Measurements from ENCODE around the gene TSPAN9. TPM values are rescaled to one million over a fixed set of nuclear protein-coding genes. Genes with fewer than 3 reads are reported as not detected.

TSPAN9 gene
- total and polyA plus RNA-seq, 4 donors, result 7.1 to 50.6 (median 35.5) TPM

DNA sequence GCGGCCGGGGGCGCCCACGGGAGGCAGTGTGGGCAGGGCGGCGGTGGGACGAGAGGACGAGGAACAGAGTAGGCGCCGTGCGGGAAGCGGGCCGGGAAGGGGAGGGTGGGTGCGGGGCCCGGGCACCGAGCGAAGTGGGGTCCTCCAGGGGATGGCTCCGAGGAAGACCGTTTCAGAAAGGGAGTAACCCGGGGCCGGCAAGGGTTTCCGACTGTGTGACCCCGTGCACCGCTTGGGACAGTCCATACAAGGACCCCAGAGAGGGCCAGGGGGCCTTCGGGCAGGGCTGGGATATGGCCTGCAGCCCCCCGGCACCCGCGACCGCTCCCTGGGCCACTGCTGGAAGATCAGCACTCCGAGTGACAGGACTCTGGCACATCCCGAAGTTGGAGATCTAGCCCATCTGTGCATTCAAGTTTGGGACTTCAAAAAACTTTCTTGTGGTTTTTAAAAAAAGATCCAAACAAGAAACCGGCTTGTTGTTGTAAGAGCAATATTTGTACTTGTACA lies 448 bp downstream of the TSPAN9 start:
- Histone ChIP-seq H3K27me3 (ENCODE audit: control insufficient read depth in 1 of 2, insufficient read depth in 2 of 2, low read length in 1 of 2) (no peaks in the 10 kb centered on the region), H3K36me3 (ENCODE audit: control insufficient read depth in 1 of 2, insufficient read depth in 2 of 2, low read length in 1 of 2) (no peaks in the 10 kb centered on the region), H3K9me3 (ENCODE audit: control insufficient read depth, low read length) (no peaks in the 10 kb centered on the region), H3K4me1 (ENCODE audit: control insufficient read depth in 1 of 2, insufficient read depth in 2 of 2, low read length in 2 of 2) (peaks cover 0 to 3% of the 10 kb centered on the region in 2 donors), H3K4me3 (ENCODE audit: low read length in 2 of 2) (peak overlapping the region; percentile 74 to 98), H3K27ac (ENCODE audit: low read depth in 1 of 2, low read length in 2 of 2) (peak overlapping the region in 1 of 2 donors; percentile 78)
- ATAC-seq (ENCODE audit: low FRiP score), result peak; percentile 15
- intact Hi-C loops (cut with DNase I), result loop anchor here (5.0 kb wide), 2 partner anchors 45 to 125 kb away; no protein-coding TSS in a partner anchor
- no peak for DNase-seq
- 0 to 1% methylated on average over 25 to 32 of the region's 32 CpGs for WGBS, 2 donors

DNA sequence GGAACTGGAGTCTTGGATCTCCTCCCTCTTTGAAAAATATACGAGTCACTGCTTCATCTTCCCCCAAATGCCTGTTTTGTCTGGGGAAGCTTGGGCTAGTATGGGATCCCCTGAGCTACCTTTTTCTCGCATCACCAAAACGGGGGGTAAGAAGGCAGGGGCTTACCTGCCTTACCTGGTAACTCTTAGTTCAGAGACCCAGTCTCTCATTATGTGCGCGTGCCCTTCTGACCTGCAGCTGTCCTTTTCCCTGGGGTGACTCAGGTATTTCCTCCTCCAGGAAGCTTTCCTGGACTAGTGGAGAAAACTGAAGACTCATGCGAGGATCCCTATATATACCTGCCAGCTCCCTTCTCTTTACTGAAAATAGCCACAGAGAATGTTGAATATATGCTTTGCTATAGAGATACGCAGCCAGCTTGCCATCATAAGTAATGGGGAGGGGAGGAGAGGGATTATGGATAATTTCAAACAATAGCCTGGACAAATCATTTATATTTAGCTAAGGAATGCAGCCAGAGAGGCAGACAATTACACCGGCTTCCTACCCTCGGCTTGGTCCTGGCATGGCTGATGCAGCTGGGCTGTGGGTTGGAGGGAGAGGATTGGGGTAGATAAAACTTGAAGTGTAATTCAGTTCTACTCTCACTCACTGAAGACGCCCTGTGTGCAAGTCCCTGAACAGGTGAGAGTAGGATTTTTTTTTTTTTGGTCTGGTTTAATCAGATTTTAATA lies 1.1 kb downstream of the TSPAN9 start:
- intact Hi-C loops (cut with DNase I), result loop anchor here (5.0 kb wide), 2 partner anchors 44 to 124 kb away; no protein-coding TSS in a partner anchor
- Histone ChIP-seq H3K36me3 (ENCODE audit: control insufficient read depth in 1 of 2, insufficient read depth in 2 of 2, low read length in 1 of 2) (no peaks in the 10 kb centered on the region), H3K27ac (ENCODE audit: low read depth in 1 of 2, low read length in 2 of 2) (no peak overlapping the region), H3K4me1 (ENCODE audit: control insufficient read depth in 1 of 2, insufficient read depth in 2 of 2, low read length in 2 of 2) (peaks cover 0 to 3% of the 10 kb centered on the region in 2 donors), H3K9me3 (ENCODE audit: control insufficient read depth, low read length) (no peaks in the 10 kb centered on the region), H3K4me3 (ENCODE audit: low read length in 2 of 2) (peak overlapping the region; percentile 74 to 98), H3K27me3 (ENCODE audit: control insufficient read depth in 1 of 2, insufficient read depth in 2 of 2, low read length in 1 of 2) (no peaks in the 10 kb centered on the region)
- ATAC-seq (ENCODE audit: low FRiP score), result no peak
- DNase-seq, result no peak
- 34 to 39% methylated on average over 10 of the region's 10 CpGs for WGBS, 2 donors

DNA sequence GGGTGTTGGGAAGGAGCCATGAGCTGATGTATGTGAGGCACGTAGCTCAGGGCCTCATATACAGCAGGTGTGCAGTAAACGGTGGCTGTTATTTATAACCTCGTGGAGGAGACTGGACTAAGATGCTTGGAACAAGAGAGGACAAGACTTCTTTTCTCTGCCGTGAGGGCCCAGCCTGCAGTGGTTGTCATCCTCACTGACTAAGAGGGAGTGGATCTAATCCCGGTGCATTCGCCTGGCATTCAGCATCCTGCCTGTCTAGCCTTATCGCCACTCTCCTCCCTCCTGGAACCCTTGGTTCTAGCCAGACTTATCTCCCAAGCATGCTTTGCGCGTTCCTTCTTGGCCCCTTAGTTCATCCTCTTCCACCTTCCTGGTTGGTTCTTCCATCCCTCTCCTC lies 3.9 kb downstream of the TSPAN9 start:
- intact Hi-C loops (cut with DNase I), result no loop called here
- H3K36me3 ChIP-seq (ENCODE audit: control insufficient read depth in 1 of 2, insufficient read depth in 2 of 2, low read length in 1 of 2), result no peaks in the 10 kb centered on the region
- H3K4me3 ChIP-seq (ENCODE audit: low read length in 2 of 2), result no peak overlapping the region
- H3K4me1 ChIP-seq (ENCODE audit: control insufficient read depth in 1 of 2, insufficient read depth in 2 of 2, low read length in 2 of 2), result peaks cover 0 to 3% of the 10 kb centered on the region in 2 donors
- no peak overlapping the region for H3K27ac ChIP-seq (ENCODE audit: low read depth in 1 of 2, low read length in 2 of 2)
- H3K27me3 ChIP-seq (ENCODE audit: control insufficient read depth in 1 of 2, insufficient read depth in 2 of 2, low read length in 1 of 2), result no peaks in the 10 kb centered on the region
- WGBS, 2 donors, result 86 to 88% methylated on average over 9 of the region's 9 CpGs
- no peak for ATAC-seq (ENCODE audit: low FRiP score)
- DNase-seq, result no peak
- no peaks in the 10 kb centered on the region for H3K9me3 ChIP-seq (ENCODE audit: control insufficient read depth, low read length)

DNA sequence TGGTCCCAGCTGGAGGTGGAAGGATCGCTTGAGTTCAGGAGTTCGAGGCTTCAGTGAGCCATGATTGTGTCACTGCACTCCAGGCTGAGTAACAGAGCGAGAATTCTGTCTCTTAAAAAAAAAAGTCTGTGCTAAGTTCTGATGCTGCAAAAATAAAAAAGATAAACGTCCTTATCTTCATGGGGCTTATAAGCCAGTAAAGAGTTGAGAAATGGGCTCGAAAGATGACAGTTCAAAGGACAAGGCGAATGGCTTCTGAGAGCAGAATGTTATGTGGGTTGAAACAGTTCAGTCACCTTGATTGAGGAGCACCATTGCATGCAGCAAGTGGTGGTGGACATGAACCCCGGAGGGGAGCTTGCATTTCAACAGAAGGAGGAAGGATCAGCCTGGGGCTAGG lies 4.7 kb downstream of the TSPAN9 start:
- H3K27ac ChIP-seq (ENCODE audit: low read depth in 1 of 2, low read length in 2 of 2), result no peak overlapping the region
- no peak for ATAC-seq (ENCODE audit: low FRiP score)
- H3K36me3 ChIP-seq (ENCODE audit: control insufficient read depth in 1 of 2, insufficient read depth in 2 of 2, low read length in 1 of 2), result no peaks in the 10 kb centered on the region
- no peaks in the 10 kb centered on the region for H3K9me3 ChIP-seq (ENCODE audit: control insufficient read depth, low read length)
- WGBS, 2 donors, result 69 to 71% methylated on average over 7 of the region's 7 CpGs
- intact Hi-C loops (cut with DNase I), result no loop called here
- H3K4me1 ChIP-seq (ENCODE audit: control insufficient read depth in 1 of 2, insufficient read depth in 2 of 2, low read length in 2 of 2), result peaks cover 0 to 3% of the 10 kb centered on the region in 2 donors
- H3K27me3 ChIP-seq (ENCODE audit: control insufficient read depth in 1 of 2, insufficient read depth in 2 of 2, low read length in 1 of 2), result no peaks in the 10 kb centered on the region
- DNase-seq, result no peak
- no peak overlapping the region for H3K4me3 ChIP-seq (ENCODE audit: low read length in 2 of 2)

DNA sequence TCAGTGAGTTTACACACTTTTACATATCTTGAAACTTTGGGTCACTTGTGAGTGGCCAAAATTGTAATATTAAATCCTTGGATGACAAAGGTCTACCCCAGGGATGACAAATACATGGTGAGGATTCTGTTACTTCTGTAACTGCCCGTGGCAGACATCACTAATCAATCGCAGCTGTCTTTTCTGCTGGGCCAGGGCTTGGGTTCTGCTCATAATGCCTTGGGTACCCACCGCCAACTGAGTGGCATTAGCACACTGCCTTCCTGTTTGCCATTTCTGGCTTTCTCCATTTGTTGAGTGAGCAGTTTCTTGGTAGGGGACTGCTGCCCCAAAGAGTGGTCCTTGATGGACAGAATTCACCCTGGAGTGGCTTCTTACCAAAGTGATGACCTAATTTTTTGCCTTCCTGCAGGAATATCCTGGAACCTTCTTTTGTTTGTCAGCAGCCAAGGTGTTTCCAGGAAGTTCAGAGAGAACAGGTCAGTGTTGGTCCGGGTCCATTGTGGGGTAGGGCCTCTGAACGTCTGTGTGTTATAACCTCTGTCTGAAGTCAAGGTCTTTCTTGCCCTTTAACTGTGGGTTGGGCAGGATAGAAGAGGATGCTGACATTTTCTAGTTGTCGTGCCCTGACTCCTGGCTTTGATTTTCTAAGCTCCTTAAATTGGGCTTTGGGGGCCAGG lies 6.2 kb downstream of the TSPAN9 start:
- H3K27ac ChIP-seq (ENCODE audit: low read depth in 1 of 2, low read length in 2 of 2), result no peak overlapping the region
- H3K4me1 ChIP-seq (ENCODE audit: control insufficient read depth in 1 of 2, insufficient read depth in 2 of 2, low read length in 2 of 2), result no peaks in the 10 kb centered on the region
- no peaks in the 10 kb centered on the region for H3K9me3 ChIP-seq (ENCODE audit: control insufficient read depth, low read length)
- H3K36me3 ChIP-seq (ENCODE audit: control insufficient read depth in 1 of 2, insufficient read depth in 2 of 2, low read length in 1 of 2), result no peaks in the 10 kb centered on the region
- WGBS, 2 donors, result 71 to 79% methylated on average over 6 of the region's 6 CpGs
- no peaks in the 10 kb centered on the region for H3K27me3 ChIP-seq (ENCODE audit: control insufficient read depth in 1 of 2, insufficient read depth in 2 of 2, low read length in 1 of 2)
- intact Hi-C loops (cut with DNase I), result no loop called here
- no peak for ATAC-seq (ENCODE audit: low FRiP score)
- H3K4me3 ChIP-seq (ENCODE audit: low read length in 2 of 2), result no peak overlapping the region
- DNase-seq, result no peak

DNA sequence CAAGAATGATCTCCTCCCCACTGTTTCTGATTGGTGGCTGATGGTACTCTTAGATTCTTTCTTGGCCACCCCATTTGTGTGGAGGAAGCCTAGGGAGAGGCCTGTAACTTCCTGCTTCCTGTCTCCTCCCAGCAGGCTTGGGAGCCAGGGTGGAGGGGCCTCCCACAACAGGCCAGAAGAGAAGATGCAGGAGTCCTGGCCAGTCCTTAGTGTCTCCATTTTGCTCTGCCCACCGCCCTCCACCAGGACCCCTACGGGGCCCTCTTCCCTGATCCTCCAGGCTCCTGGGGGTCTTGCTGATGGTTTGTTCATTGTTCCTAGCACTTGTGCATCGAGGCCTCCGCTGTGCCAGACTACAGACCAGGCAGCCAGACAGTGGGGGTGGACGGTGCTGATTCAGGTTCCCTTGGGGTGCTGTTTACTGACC lies 6.8 kb downstream of the TSPAN9 start:
- ATAC-seq (ENCODE audit: low FRiP score), result peak; percentile 47
- no peaks in the 10 kb centered on the region for H3K9me3 ChIP-seq (ENCODE audit: control insufficient read depth, low read length)
- H3K36me3 ChIP-seq (ENCODE audit: control insufficient read depth in 1 of 2, insufficient read depth in 2 of 2, low read length in 1 of 2), result no peaks in the 10 kb centered on the region
- H3K27me3 ChIP-seq (ENCODE audit: control insufficient read depth in 1 of 2, insufficient read depth in 2 of 2, low read length in 1 of 2), result no peaks in the 10 kb centered on the region
- H3K4me3 ChIP-seq (ENCODE audit: low read length in 2 of 2), result no peak overlapping the region
- WGBS, 2 donors, result 79 to 82% methylated on average over 5 of the region's 5 CpGs
- H3K27ac ChIP-seq (ENCODE audit: low read depth in 1 of 2, low read length in 2 of 2), result no peak overlapping the region
- intact Hi-C loops (cut with DNase I), result no loop called here
- no peak for DNase-seq
- no peaks in the 10 kb centered on the region for H3K4me1 ChIP-seq (ENCODE audit: control insufficient read depth in 1 of 2, insufficient read depth in 2 of 2, low read length in 2 of 2)

DNA sequence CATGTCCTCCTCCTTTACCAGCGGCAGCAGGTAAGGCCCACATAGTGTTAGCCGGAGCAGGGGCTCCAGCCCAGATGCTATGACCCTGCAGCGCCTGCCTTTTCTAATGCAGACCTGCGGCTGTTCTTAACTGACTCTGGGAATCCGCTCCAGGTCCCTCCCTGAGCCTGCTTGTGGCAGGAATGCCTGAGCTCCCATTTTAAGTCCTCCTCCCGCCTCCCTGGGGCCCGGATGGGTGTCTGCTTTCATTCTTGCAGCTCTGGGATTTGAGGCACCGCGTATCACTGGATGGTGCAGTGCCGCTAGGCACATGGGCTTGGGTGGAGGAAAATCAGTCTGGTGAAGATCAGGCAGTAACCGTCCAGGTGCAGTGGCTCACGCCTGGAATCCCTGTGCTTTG lies 7.6 kb downstream of the TSPAN9 start:
- no peak overlapping the region for H3K27ac ChIP-seq (ENCODE audit: low read depth in 1 of 2, low read length in 2 of 2)
- H3K4me1 ChIP-seq (ENCODE audit: control insufficient read depth in 1 of 2, insufficient read depth in 2 of 2, low read length in 2 of 2), result no peaks in the 10 kb centered on the region
- intact Hi-C loops (cut with DNase I), result no loop called here
- DNase-seq, result no peak
- H3K27me3 ChIP-seq (ENCODE audit: control insufficient read depth in 1 of 2, insufficient read depth in 2 of 2, low read length in 1 of 2), result no peaks in the 10 kb centered on the region
- ATAC-seq (ENCODE audit: low FRiP score), result no peak
- no peaks in the 10 kb centered on the region for H3K36me3 ChIP-seq (ENCODE audit: control insufficient read depth in 1 of 2, insufficient read depth in 2 of 2, low read length in 1 of 2)
- 89 to 90% methylated on average over 12 of the region's 12 CpGs for WGBS, 2 donors
- H3K4me3 ChIP-seq (ENCODE audit: low read length in 2 of 2), result no peak overlapping the region
- no peaks in the 10 kb centered on the region for H3K9me3 ChIP-seq (ENCODE audit: control insufficient read depth, low read length)

DNA sequence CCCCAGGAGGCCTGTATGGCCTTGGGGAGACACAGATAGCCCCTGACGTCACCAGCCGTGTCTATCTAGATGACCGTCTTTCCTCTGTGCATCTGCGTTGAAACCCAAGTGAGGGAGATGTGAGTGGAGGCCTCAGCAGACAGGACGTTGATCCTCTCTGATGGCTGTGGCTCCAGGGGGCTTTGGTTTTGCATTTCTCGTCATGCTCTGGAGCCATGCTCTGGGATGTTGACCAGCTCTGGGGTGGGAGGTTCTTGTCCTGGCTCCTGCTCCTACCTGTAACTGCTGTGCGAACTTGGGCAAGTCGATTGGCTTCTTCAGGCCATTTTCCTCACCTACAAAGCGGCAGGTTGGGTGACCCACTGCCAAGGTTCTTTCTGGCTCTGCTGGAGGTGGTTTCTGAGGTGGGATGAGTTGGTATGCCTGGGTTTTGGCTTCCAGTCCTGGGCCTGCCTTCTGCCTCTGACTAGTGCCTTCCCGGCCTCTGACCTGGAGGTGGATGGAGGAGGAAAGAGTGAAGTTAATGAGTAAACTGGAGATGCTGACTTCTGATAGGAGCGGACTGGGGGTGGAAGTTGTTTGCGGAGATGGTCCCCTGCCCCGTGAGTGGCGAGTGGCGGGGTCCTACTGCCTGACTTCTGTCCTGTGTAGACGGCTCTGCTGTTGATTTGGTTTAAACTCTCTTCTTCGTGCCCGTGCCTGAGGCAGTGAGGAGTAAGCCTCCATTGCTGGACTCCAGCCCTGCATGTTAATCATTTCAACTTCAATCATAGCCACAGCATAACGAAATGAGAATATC lies 8.4 kb downstream of the TSPAN9 start:
- WGBS, 2 donors, result 77 to 83% methylated on average over 19 of the region's 19 CpGs
- no peak for DNase-seq
- Histone ChIP-seq H3K4me3 (ENCODE audit: low read length in 2 of 2) (no peak overlapping the region), H3K36me3 (ENCODE audit: control insufficient read depth in 1 of 2, insufficient read depth in 2 of 2, low read length in 1 of 2) (no peaks in the 10 kb centered on the region), H3K27ac (ENCODE audit: low read depth in 1 of 2, low read length in 2 of 2) (no peak overlapping the region), H3K9me3 (ENCODE audit: control insufficient read depth, low read length) (no peaks in the 10 kb centered on the region), H3K27me3 (ENCODE audit: control insufficient read depth in 1 of 2, insufficient read depth in 2 of 2, low read length in 1 of 2) (no peaks in the 10 kb centered on the region), H3K4me1 (ENCODE audit: control insufficient read depth in 1 of 2, insufficient read depth in 2 of 2, low read length in 2 of 2) (no peaks in the 10 kb centered on the region)
- intact Hi-C loops (cut with DNase I), result no loop called here
- no peak for ATAC-seq (ENCODE audit: low FRiP score)

All from aorta (tissue), 5 donors.